PFSK-1 (cell line): ENCODE measurements around the gene DDI2.

Experiments used
- FOXP2 ChIP-seq: optimal IDR thresholded peaks from 2 replicates; pipeline ENCODE3; 2011; ENCODE audit warnings: borderline replicate concordance, control low read depth, inconsistent platforms; ENCODE audit not compliant: insufficient read depth; ENCODE audit errors: extremely low read length, extremely low read depth
- POLR2AphosphoS5 ChIP-seq: IDR thresholded peaks from 2 replicates; pipeline ENCODE4 v1.6.1; 2012; ENCODE audit warnings: low read depth, mild to moderate bottlenecking, control low read depth, low read length, moderate library complexity
- REST ChIP-seq, 2 experiments: IDR thresholded peaks; 2 replicates each; pipeline versions ENCODE4 v1.6.1 to v1.8.0; 2011 to 2012; ENCODE audit warnings: low read depth in 2 of 2, low read length in 2 of 2, control low read depth in 1 of 2, inconsistent platforms in 1 of 2, mild to moderate bottlenecking in 1 of 2, moderate library complexity in 1 of 2; ENCODE audit not compliant: insufficient read depth in 1 of 2
- SIN3A ChIP-seq: IDR thresholded peaks from 2 replicates; pipeline ENCODE4 v1.6.1; 2012; ENCODE audit warnings: mild to moderate bottlenecking, low read length, moderate library complexity, borderline replicate concordance; ENCODE audit not compliant: insufficient read depth
- TAF1 ChIP-seq: IDR thresholded peaks from 2 replicates; pipeline ENCODE4 v1.6.1; 2012; ENCODE audit warnings: low read length, control low read depth, borderline replicate concordance; ENCODE audit not compliant: insufficient read depth

Gene DDI2

GRCh38 chr1:15698201-15698600, 80.9 kb downstream of the DDI2 start:
- no peak for TF ChIP-seq POLR2AphosphoS5
- TF ChIP-seq FOXP2: no peak

GRCh38 chr1:15700508-15700907, 83.2 kb downstream of the DDI2 start:
- no peak for TF ChIP-seq SIN3A
- no peak for TF ChIP-seq REST (IDR thresholded peaks at IDR 0.05; ENCODE audit: insufficient read depth in 1 of 2, low read depth in 2 of 2, low read length in 2 of 2)
- no peak for TF ChIP-seq TAF1
- TF ChIP-seq POLR2AphosphoS5: no peak
- TF ChIP-seq FOXP2: no peak

- TF ChIP-seq REST (IDR thresholded peaks at IDR 0.05; ENCODE audit: insufficient read depth in 1 of 2, low read depth in 2 of 2, low read length in 2 of 2): no peak
- TF ChIP-seq POLR2AphosphoS5: no peak
- no peak for TF ChIP-seq TAF1
- TF ChIP-seq FOXP2: no peak
- TF ChIP-seq SIN3A: no peak
These were observed 84.5 kb downstream of the DDI2 start for GRCh38 chr1:15701784-15702183.

GRCh38 chr1:15702722-15703550, 85.7 kb downstream of the DDI2 start:
- TF ChIP-seq POLR2AphosphoS5 (no peak), TAF1 (no peak), REST (IDR thresholded peaks at IDR 0.05; ENCODE audit: insufficient read depth in 1 of 2, low read depth in 2 of 2, low read length in 2 of 2) (no peak), SIN3A (no peak), FOXP2 (no peak)

GRCh38 chr1:15703562-15703961, 86.3 kb downstream of the DDI2 start:
- no peak for TF ChIP-seq POLR2AphosphoS5
- no peak for TF ChIP-seq TAF1
- no peak for TF ChIP-seq REST (IDR thresholded peaks at IDR 0.05; ENCODE audit: insufficient read depth in 1 of 2, low read depth in 2 of 2, low read length in 2 of 2)
- no peak for TF ChIP-seq SIN3A
- TF ChIP-seq FOXP2: no peak
